IMR-90 (cell line): ENCODE results near the gene C6orf89. TPM values are rescaled to one million over a fixed set of nuclear protein-coding genes. Genes with fewer than 3 reads are reported as not detected.

Source experiments
- ATAC-seq: fragments of 200-7000 bp; cut with Tn5 transposase; 2 replicates; pipeline ENCODE4 v1.9.1; 2020; ENCODE audit warnings: low read depth, mild to moderate bottlenecking, moderate library complexity
- BruUV-seq: library from RNA; stranded (reverse); fragments of 400-500 nt; replicated peaks from 2 replicates; lab custom pipeline; 2021; lab: Mats Ljungman, UMichigan
- CTCF ChIA-PET: fragments of 300-600 bp; formaldehyde crosslinking; extraction: SDS; loops from one replicate; lab custom pipeline; 2021; ENCODE audit warnings: antibody characterized with exemption; lab: Yijun Ruan, JAX
- POLR2A ChIA-PET: fragments of 300-600 bp; sonication (Branson Sonifier 250); formaldehyde crosslinking; loops from one replicate; lab custom pipeline; 2022; ENCODE audit warnings: antibody characterized with exemption; ENCODE audit not compliant: unreplicated experiment; lab: Charles Lee
- DNase-seq: peaks from one replicate; pipeline ENCODE4 v3.0.0; 2013
- H2AFZ ChIP-seq: replicated peaks from 2 replicates; pipeline ENCODE3; 2013; ENCODE audit warnings: low read length, mild to moderate bottlenecking; ENCODE audit not compliant: poor library complexity
- H2AK5ac ChIP-seq: 2 replicates; pipeline ENCODE4 v1.6.1; 2013; ENCODE audit warnings: low read depth, low read length, inconsistent platforms
- H2AK9ac ChIP-seq: replicated peaks from 2 replicates; pipeline ENCODE3; 2013; ENCODE audit warnings: mild to moderate bottlenecking, low read depth, low read length, moderate library complexity; ENCODE audit not compliant: poor library complexity
- H2BK120ac ChIP-seq: 2 replicates; pipeline ENCODE4 v1.6.1; 2013; ENCODE audit warnings: low read depth, low read length, inconsistent platforms
- H2BK15ac ChIP-seq: 3 replicates; pipeline ENCODE4 v1.6.1; 2013; ENCODE audit warnings: low read depth, low read length, inconsistent platforms
- H2BK20ac ChIP-seq: 2 replicates; pipeline ENCODE4 v1.6.1; 2013; ENCODE audit warnings: low read depth, mild to moderate bottlenecking, inconsistent platforms, low read length, moderate library complexity
- H2BK5ac ChIP-seq: 2 replicates; pipeline ENCODE4 v1.6.1; 2013; ENCODE audit warnings: mild to moderate bottlenecking, low read depth, low read length, inconsistent platforms; ENCODE audit not compliant: poor library complexity, severe bottlenecking
- H3K14ac ChIP-seq: replicated peaks from 2 replicates; pipeline ENCODE4 v1.6.1; 2013; ENCODE audit warnings: low read depth, low read length, inconsistent platforms
- H3K18ac ChIP-seq: 2 replicates; pipeline ENCODE4 v1.6.1; 2013; ENCODE audit warnings: low read depth, low read length, control low read depth
- H3K23ac ChIP-seq: 2 replicates; pipeline ENCODE4 v1.6.1; 2013; ENCODE audit warnings: low read depth, low read length, inconsistent platforms
- H3K27ac ChIP-seq: 2 replicates; pipeline ENCODE4 v1.5.1; 2013; ENCODE audit warnings: mild to moderate bottlenecking, control low read depth, low read length; ENCODE audit not compliant: insufficient read depth
- H3K27me3 ChIP-seq: 2 replicates; pipeline ENCODE4 v1.6.1; 2013; ENCODE audit warnings: low read length; ENCODE audit not compliant: control insufficient read depth, insufficient read depth
- H3K36me3 ChIP-seq: 2 replicates; pipeline ENCODE4 v1.6.1; 2013; ENCODE audit warnings: low read length, mixed read lengths; ENCODE audit not compliant: control insufficient read depth, insufficient read depth
- H3K4ac ChIP-seq: 2 replicates; pipeline ENCODE4 v1.6.1; 2013; ENCODE audit warnings: low read depth, low read length, inconsistent platforms
- H3K4me1 ChIP-seq: 2 replicates; pipeline ENCODE4 v1.6.1; 2013; ENCODE audit warnings: low read length, mixed read lengths; ENCODE audit not compliant: control insufficient read depth, insufficient read depth
- H3K4me2 ChIP-seq: 2 replicates; pipeline ENCODE4 v1.6.1; 2013; ENCODE audit warnings: low read depth, mild to moderate bottlenecking, control low read depth, low read length, moderate library complexity
- H3K4me3 ChIP-seq: 2 replicates; pipeline ENCODE4 v1.5.1; 2013; ENCODE audit warnings: low read depth, mild to moderate bottlenecking, control low read depth, low read length, moderate library complexity; ENCODE audit not compliant: insufficient read depth
- H3K56ac ChIP-seq: 2 replicates; pipeline ENCODE4 v1.6.1; 2013; ENCODE audit warnings: low read length, inconsistent platforms; ENCODE audit not compliant: insufficient read depth; ENCODE audit errors: extremely low read depth
- H3K79me1 ChIP-seq, 2 experiments: 2 replicates each; pipeline ENCODE4 v1.6.1; 2013; ENCODE audit warnings: low read length in 2 of 2, inconsistent platforms in 1 of 2, low read depth in 1 of 2
- H3K9ac ChIP-seq: 2 replicates; pipeline ENCODE4 v1.6.1; 2013; ENCODE audit warnings: low read depth, low read length, control low read depth
- H3K9me1 ChIP-seq: 2 replicates; pipeline ENCODE4 v1.6.1; 2013; ENCODE audit warnings: low read length, inconsistent platforms; ENCODE audit not compliant: insufficient read depth
- H3K9me3 ChIP-seq: 2 replicates; pipeline ENCODE4 v1.6.1; 2013; ENCODE audit warnings: low read length; ENCODE audit not compliant: control insufficient read depth, insufficient read depth
- H4K20me1 ChIP-seq: 2 replicates; pipeline ENCODE4 v1.6.1; 2013; ENCODE audit warnings: low read length, inconsistent platforms; ENCODE audit not compliant: insufficient read depth
- H4K5ac ChIP-seq: 2 replicates; pipeline ENCODE4 v1.6.1; 2013; ENCODE audit warnings: mild to moderate bottlenecking, low read depth, low read length, control low read depth
- H4K8ac ChIP-seq, 2 experiments: 2 replicates each; pipeline ENCODE4 v1.6.1; 2013; ENCODE audit warnings: low read depth in 2 of 2, low read length in 2 of 2, control low read depth in 1 of 2, inconsistent platforms in 1 of 2
- H4K91ac ChIP-seq: 2 replicates; pipeline ENCODE4 v1.6.1; 2013; ENCODE audit warnings: low read depth, low read length, inconsistent platforms; ENCODE audit not compliant: insufficient read depth
- BHLHE40 ChIP-seq: fragments of 150-350 bp; IDR thresholded peaks from 2 replicates; pipeline ENCODE4 v1.6.1; 2016; ENCODE audit warnings: mild to moderate bottlenecking, low read depth, low read length
- CEBPB ChIP-seq: IDR thresholded peaks from 2 replicates; pipeline ENCODE4 v1.6.1; 2012; ENCODE audit warnings: low read depth, low read length, improper control_type of control experiment
- CHD1 ChIP-seq: IDR thresholded peaks from 2 replicates; pipeline ENCODE4 v1.6.1; 2012; ENCODE audit warnings: low read depth, low read length, improper control_type of control experiment
- ELK1 ChIP-seq: fragments of 150-350 bp; IDR thresholded peaks from 2 replicates; pipeline ENCODE4 v1.6.1; 2016; ENCODE audit warnings: low read depth, mild to moderate bottlenecking, low read length, moderate library complexity, borderline replicate concordance
- FOS ChIP-seq: fragments of 150-350 bp; IDR thresholded peaks from 2 replicates; pipeline ENCODE4 v1.6.1; 2016; ENCODE audit warnings: low read depth, low read length
- MAFK ChIP-seq: IDR thresholded peaks from 2 replicates; pipeline ENCODE4 v1.6.1; 2012; ENCODE audit warnings: low read depth, low read length, improper control_type of control experiment
- MAZ ChIP-seq: IDR thresholded peaks from 2 replicates; pipeline ENCODE4 v1.6.1; 2012; ENCODE audit warnings: low read depth, mild to moderate bottlenecking, low read length, improper control_type of control experiment, moderate library complexity, borderline replicate concordance
- MXI1 ChIP-seq: IDR thresholded peaks from 2 replicates; pipeline ENCODE4 v1.6.1; 2012; ENCODE audit warnings: low read depth, mild to moderate bottlenecking, low read length, moderate library complexity, borderline replicate concordance
- NFE2L2 ChIP-seq: fragments of 150-350 bp; IDR thresholded peaks from 2 replicates; pipeline ENCODE4 v1.6.1; 2016; ENCODE audit warnings: low read depth, mild to moderate bottlenecking, low read length
- POLR2A ChIP-seq: IDR thresholded peaks from 2 replicates; pipeline ENCODE4 v1.6.1; 2012; ENCODE audit warnings: mild to moderate bottlenecking, low read depth, low read length
- RAD21 ChIP-seq: IDR thresholded peaks from 2 replicates; pipeline ENCODE4 v1.6.1; 2012; ENCODE audit warnings: low read length, improper control_type of control experiment
- RCOR1 ChIP-seq: IDR thresholded peaks from 2 replicates; pipeline ENCODE4 v1.6.1; 2012; ENCODE audit warnings: mild to moderate bottlenecking, low read length, improper control_type of control experiment; ENCODE audit not compliant: insufficient replicate concordance
- RFX5 ChIP-seq: IDR thresholded peaks from 2 replicates; pipeline ENCODE4 v1.8.0; 2012; ENCODE audit warnings: low read depth, mild to moderate bottlenecking, low read length, moderate library complexity
- SMC3 ChIP-seq: fragments of 150-350 bp; IDR thresholded peaks from 2 replicates; pipeline ENCODE4 v1.6.1; 2016; ENCODE audit warnings: low read depth, mild to moderate bottlenecking, antibody characterized with exemption, low read length, moderate library complexity
- WGBS, 2 experiments: methylation state at CpG; one replicate each; pipeline versions ENCODE4 v1.1.5 to v1.1.7; 2013; ENCODE audit warnings: missing lambda C conversion rate in 2 of 2; ENCODE audit not compliant: insufficient read length in 1 of 2; ENCODE audit errors: extremely low coverage in 2 of 2; 5-methylcytosine and 5-hydroxymethylcytosine counted together
- dilution Hi-C: fragments of 300-500 bp; cut with HindIII; formaldehyde crosslinking; loops from one replicate; pipeline ENCODE4 v1.14.3; 2018; ENCODE audit warnings: low sequenced_read_pairs; ENCODE audit not compliant: unreplicated experiment
- in situ Hi-C: fragments of 300-500 bp; cut with MboI; formaldehyde crosslinking; loops from 3 replicates; pipeline ENCODE4 v1.14.3; 2019; ENCODE audit warnings: low sequenced_read_pairs, inconsistent platforms, mixed read lengths
- intact Hi-C: fragments of 100-400 bp; cut with micrococcal nuclease; formaldehyde crosslinking; loops from 2 replicates; pipeline ENCODE4 v1.10.0; 2022
- polyA plus RNA-seq, 3 experiments: library from polyadenylated mRNA; depleted of rRNA; stranded (reverse); fragments of >200 nt; gene quantifications; 2 replicates each; pipeline ENCODE4 v1.2.3, GENCODE V29; 2012; ENCODE audit warnings: low replicate concordance in 1 of 3
- total RNA-seq: library from RNA; depleted of rRNA; stranded (reverse); fragments of >200 nt; gene quantifications from 2 replicates; pipeline ENCODE4 v1.2.3, GENCODE V29; 2012
- TF ChIP-seq, protein P1 (sequence below): conservative IDR thresholded peaks from 2 replicates; pipeline ENCODE4 v1.5.1; 2012; ENCODE audit warnings: mild to moderate bottlenecking, low read depth, low read length, improper control_type of control experiment
- TF ChIP-seq, protein P2 (sequence below): fragments of 150-350 bp; IDR thresholded peaks from 2 replicates; pipeline ENCODE4 v1.6.1; 2017; ENCODE audit warnings: mild to moderate bottlenecking, antibody characterized with exemption, low read length, low read depth

Gene C6orf89
- total and polyA plus RNA-seq, 2 of the 4 experiments (the other 2 are of a cell fraction), result 30.8 to 52.3 TPM

GRCh38 chr6:36924778-36925374 lies 39.1 kb downstream of the C6orf89 start:
- dilution Hi-C loops, result no loop called here
- in situ Hi-C loops, result no loop called here
- DNase-seq, result no peak

More at GRCh38 chr6:36924778-36925374, 39.1 kb downstream of the C6orf89 start:
- no peak overlapping the region for H3K27ac ChIP-seq
- peaks cover 39% of the 10 kb centered on the region for H3K4me1 ChIP-seq
- H4K8ac ChIP-seq, result no peak overlapping the region
- no peak overlapping the region; the same call in 1 of the 2 replicates for H3K56ac ChIP-seq
- no peaks in the 10 kb centered on the region for H4K20me1 ChIP-seq
- H3K27me3 ChIP-seq, result no peaks in the 10 kb centered on the region
- no CpG with 5 or more reads among the region's 5 CpGs for WGBS, 2 experiments
- peaks cover 18% of the 10 kb centered on the region for H3K36me3 ChIP-seq
- no peak overlapping the region for H3K4me3 ChIP-seq
- no peak for TF ChIP-seq BHLHE40
- TF ChIP-seq, protein P1, sequence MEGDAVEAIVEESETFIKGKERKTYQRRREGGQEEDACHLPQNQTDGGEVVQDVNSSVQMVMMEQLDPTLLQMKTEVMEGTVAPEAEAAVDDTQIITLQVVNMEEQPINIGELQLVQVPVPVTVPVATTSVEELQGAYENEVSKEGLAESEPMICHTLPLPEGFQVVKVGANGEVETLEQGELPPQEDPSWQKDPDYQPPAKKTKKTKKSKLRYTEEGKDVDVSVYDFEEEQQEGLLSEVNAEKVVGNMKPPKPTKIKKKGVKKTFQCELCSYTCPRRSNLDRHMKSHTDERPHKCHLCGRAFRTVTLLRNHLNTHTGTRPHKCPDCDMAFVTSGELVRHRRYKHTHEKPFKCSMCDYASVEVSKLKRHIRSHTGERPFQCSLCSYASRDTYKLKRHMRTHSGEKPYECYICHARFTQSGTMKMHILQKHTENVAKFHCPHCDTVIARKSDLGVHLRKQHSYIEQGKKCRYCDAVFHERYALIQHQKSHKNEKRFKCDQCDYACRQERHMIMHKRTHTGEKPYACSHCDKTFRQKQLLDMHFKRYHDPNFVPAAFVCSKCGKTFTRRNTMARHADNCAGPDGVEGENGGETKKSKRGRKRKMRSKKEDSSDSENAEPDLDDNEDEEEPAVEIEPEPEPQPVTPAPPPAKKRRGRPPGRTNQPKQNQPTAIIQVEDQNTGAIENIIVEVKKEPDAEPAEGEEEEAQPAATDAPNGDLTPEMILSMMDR, result no peak
- no peak for TF ChIP-seq MXI1
- TF ChIP-seq, protein P2, sequence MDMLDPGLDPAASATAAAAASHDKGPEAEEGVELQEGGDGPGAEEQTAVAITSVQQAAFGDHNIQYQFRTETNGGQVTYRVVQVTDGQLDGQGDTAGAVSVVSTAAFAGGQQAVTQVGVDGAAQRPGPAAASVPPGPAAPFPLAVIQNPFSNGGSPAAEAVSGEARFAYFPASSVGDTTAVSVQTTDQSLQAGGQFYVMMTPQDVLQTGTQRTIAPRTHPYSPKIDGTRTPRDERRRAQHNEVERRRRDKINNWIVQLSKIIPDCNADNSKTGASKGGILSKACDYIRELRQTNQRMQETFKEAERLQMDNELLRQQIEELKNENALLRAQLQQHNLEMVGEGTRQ, result no peak
- no peak for TF ChIP-seq NFE2L2
- TF ChIP-seq FOS, result no peak
- TF ChIP-seq SMC3, result no peak
- TF ChIP-seq MAZ, result no peak
- TF ChIP-seq ELK1, result no peak
- no peak for TF ChIP-seq POLR2A
- TF ChIP-seq MAFK, result no peak
- TF ChIP-seq CHD1, result no peak
- TF ChIP-seq RCOR1, result no peak
- TF ChIP-seq RAD21, result no peak
- TF ChIP-seq RFX5, result no peak
- no peak for TF ChIP-seq CEBPB
- no peak for ATAC-seq
- H2AK5ac ChIP-seq, result no peak overlapping the region; the same call in 1 of the 2 replicates
- no peaks in the 10 kb centered on the region for H3K9me3 ChIP-seq
- no peak overlapping the region for H3K9ac ChIP-seq
- no peak overlapping the region for H4K91ac ChIP-seq
- no peak overlapping the region; the same call in 1 of the 2 replicates for H2BK20ac ChIP-seq
- H3K4ac ChIP-seq, result no peak overlapping the region
- intact Hi-C loops, result no loop called here
- POLR2A ChIA-PET, result no interaction called here
- no peak overlapping the region for H2BK120ac ChIP-seq
- H3K18ac ChIP-seq, result no peak overlapping the region
- no peak overlapping the region for H2BK5ac ChIP-seq
- CTCF ChIA-PET, result no interaction called here
- H3K9me1 ChIP-seq, result peaks cover 19% of the 10 kb centered on the region
- no peak overlapping the region for H2AK9ac ChIP-seq
- H3K4me2 ChIP-seq, result no peak overlapping the region
- peaks cover 0 to 3% of the 10 kb centered on the region in 2 experiments; a peak in 1 of 4 replicates for H3K79me1 ChIP-seq
- TSS peak; percentile 13 for BruUV-seq
- H3K23ac ChIP-seq, result no peak overlapping the region
- H2AFZ ChIP-seq, result no peak overlapping the region
- H2BK15ac ChIP-seq, result no peak overlapping the region
- no peak overlapping the region for H3K14ac ChIP-seq
- 0 out of 2 replicates have a peak overlapping the region, but pooled peaks have one; percentile 20 for H4K5ac ChIP-seq
